ENCODE data around the gene ADGRL2.

DNA sequence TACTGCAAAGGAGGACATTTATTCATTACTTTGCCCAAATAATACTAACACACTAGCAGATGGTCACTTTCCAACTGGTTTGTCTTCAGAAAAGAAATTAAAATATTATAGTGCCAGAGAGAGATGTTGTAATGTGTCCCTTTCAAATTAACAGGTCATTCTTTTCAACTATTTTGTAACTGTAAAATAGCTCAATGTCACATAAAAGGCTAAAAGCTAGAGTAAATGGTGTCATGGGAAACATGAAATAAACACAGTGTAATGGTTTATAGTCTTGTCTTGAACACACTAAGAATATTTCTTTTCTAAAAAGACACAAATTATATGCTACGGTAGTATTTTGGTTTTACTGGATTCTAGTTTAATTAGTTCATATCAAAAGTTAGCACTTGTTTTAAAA, 77.8 kb downstream of the ADGRL2 start:
- TF ChIP-seq POLR2A (IDR thresholded peaks at IDR 0.05; ENCODE audit: low read depth): no peak
- TF ChIP-seq, protein P1, sequence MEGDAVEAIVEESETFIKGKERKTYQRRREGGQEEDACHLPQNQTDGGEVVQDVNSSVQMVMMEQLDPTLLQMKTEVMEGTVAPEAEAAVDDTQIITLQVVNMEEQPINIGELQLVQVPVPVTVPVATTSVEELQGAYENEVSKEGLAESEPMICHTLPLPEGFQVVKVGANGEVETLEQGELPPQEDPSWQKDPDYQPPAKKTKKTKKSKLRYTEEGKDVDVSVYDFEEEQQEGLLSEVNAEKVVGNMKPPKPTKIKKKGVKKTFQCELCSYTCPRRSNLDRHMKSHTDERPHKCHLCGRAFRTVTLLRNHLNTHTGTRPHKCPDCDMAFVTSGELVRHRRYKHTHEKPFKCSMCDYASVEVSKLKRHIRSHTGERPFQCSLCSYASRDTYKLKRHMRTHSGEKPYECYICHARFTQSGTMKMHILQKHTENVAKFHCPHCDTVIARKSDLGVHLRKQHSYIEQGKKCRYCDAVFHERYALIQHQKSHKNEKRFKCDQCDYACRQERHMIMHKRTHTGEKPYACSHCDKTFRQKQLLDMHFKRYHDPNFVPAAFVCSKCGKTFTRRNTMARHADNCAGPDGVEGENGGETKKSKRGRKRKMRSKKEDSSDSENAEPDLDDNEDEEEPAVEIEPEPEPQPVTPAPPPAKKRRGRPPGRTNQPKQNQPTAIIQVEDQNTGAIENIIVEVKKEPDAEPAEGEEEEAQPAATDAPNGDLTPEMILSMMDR (IDR thresholded peaks at IDR 0.05): no peak

Data from esophagus muscularis mucosa (tissue), 3 donors.